Activated CD4-positive, CD25-positive, alpha-beta regulatory T cell (primary cell): Measurements from ENCODE around the gene CKMT1B.
"Not testable (repeated sequence)": the region's sequence is repeated elsewhere in the genome, so short reads cannot be mapped to it uniquely, and the experiment has no call there.

Source experiments
- DNase-seq, 4 experiments: peaks; one replicate each; lab custom pipeline; 2025; lab: John Stamatoyannopoulos, UW

CKMT1B gene

GRCh38 chr15:43638464-43639204 lies 44.8 kb downstream of the CKMT1B start:
- DNase-seq: not testable (repeated sequence)
